ENCODE measurements around the gene PKNOX2.

Gene PKNOX2

GRCh38 chr11:125443767-125444311 lies 279.3 kb downstream of the PKNOX2 start:
- no peak for DNase-seq (ENCODE audit: low spot score)

- no peak for DNase-seq (ENCODE audit: low spot score)
These were observed 281.2 kb downstream of the PKNOX2 start for GRCh38 chr11:125445731-125446130.

DNA sequence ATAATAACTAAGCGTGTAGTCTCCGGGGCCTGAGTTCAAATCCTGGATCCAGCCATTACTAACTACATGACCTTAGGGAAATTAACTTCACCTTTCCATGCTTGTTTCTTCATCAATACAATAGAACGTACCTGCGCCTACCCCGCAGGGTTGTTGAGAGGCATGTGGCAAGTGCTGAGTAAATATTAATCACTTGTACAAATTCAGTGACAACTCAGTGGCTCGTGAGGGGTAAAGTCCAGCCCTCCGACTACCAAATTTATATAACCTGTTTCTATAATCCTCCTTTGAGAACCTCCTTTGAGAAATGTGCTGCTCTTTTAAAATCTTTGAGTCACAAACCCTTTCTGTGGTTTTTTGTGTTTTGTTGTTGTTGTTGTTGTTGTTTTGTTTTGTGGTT lies 281.7 kb downstream of the PKNOX2 start:
- DNase-seq (ENCODE audit: low spot score) = no peak

GRCh38 chr11:125447721-125448120 lies 283.2 kb downstream of the PKNOX2 start:
- no peak for DNase-seq (ENCODE audit: low spot score)

DNA sequence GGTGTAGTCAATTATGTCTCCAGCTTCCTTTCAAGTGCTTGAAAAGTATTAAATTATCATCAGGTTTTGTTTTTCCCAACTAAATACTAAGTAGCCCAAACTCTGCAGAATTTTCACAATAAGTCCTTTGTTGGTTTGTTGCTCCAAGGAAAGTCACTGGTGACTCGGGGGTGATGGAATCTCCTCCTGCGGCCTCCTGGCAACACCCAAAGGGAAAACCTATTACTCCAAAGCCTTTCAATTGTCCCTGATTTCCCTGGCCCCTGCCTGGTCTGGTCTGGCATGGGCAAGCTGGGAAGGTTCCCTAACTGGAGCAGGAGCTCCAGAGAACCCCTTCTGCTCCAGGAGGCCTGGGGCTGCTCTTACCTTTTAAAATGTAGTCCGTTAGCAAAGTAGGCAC lies 283.6 kb downstream of the PKNOX2 start:
- DNase-seq (ENCODE audit: low spot score) = peak; percentile 28

DNA sequence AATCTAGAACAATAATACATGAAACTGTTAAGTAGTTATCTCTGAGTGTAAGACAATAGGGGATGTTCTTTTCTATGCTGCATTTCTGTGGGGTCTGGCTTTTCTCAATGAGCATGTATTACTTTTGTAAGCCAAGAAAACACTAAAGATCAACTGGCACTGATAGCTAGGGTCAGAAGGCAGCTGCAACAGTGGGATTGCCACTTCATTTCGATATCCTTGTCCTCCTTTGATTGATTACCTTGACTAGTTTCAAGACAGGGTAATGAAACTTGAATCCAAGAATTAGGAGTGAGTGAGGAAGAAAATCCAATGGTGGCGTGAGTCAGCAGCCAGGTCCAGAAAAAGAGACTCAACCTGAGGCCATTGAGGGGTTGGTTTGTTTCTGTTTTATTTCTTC lies 285.0 kb downstream of the PKNOX2 start:
- DNase-seq (ENCODE audit: low spot score) = no peak

DNA sequence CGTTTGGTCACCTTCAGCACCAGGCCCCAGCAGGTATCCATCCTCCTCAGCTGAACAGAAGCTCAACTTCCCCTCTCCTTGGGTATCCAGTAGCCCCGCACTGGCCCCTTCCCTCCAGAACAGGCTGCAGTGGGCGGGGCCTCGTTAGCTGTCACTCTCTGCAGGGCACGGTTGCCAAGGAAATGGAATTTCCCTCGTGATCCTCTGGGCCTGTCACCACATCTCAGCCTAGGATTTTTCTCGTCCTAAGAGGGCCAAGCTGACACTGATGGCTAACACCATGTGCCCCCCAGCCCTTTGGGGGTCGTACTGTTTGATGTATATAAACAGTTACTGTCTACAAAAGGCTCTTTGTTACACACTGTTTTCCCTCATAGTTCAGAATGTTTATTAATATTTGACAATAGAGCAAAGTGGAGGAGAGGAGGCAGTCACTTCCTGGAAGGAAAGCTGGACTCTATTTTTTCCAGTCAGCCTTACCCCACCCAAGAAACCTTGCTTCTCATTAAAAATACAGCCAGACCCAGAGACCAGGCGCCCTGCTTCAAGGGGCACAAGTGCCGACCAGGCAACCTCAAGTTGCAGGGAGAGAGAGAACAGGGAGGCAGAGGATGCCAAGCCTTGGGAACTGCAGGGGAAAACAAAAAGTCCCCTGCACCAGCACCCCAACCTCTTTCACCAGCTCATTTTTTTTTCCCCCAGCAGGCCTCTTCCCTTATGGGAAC lies 287.0 kb downstream of the PKNOX2 start:
- no peak for DNase-seq (ENCODE audit: low spot score)

DNA sequence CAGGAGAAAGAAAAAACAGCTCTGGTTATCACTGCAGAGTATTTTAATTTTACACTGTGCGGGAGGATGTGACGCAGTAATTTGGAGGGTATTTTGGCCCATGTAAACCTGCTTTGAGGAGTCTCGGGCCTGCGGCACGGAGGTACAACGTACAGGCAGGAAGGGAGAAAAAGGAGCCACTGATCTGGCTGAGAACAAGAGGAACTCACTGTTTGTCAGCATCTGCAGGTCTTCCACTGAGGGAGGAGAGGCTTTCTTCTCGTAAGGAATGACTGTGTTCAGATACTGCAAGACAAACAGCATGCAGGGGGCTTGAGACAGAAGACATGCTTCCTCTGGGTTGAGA lies 287.5 kb downstream of the PKNOX2 start:
- DNase-seq (ENCODE audit: low spot score) = no peak

DNA sequence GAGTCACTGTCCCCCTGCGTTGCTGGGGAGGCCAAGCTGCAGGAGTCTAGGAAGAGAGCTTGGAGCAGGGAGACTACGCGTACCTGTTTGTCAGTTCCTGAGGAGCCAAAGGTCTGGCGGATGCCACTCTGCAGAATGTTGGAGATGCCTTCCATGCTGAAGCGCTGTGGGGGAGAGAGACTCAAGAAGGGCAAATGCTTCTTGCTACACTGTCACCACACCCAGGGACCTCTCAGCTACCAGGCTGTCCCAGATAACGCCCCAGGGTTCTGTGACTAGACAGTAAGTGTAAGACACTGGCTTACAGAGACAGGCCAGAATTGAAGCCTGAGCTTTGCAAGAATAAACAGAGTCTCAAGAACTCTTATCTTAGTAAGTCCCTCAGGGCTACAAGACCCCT lies 289.5 kb downstream of the PKNOX2 start:
- DNase-seq (ENCODE audit: low spot score) = no peak

DNA sequence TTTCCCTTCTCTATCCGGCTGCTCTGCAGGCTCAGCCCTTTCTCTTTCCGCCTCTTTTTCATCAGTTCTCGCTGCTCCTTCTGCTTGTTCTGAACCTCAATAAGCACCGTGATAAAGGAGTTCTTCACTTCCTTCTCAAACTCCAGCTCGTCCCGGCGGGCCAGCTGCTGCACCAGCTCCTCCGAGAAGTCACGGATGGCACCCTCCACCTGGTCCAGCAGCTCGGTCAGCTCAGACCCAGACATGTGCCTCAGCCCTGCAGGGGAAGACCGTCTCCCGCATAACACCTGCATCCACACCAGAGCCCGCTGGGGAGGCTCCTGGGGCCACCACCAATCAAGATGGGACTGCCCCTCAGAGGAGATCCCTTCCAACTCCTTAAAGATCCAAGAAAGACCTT lies 291.3 kb downstream of the PKNOX2 start:
- DNase-seq (ENCODE audit: low spot score) = no peak

DNA sequence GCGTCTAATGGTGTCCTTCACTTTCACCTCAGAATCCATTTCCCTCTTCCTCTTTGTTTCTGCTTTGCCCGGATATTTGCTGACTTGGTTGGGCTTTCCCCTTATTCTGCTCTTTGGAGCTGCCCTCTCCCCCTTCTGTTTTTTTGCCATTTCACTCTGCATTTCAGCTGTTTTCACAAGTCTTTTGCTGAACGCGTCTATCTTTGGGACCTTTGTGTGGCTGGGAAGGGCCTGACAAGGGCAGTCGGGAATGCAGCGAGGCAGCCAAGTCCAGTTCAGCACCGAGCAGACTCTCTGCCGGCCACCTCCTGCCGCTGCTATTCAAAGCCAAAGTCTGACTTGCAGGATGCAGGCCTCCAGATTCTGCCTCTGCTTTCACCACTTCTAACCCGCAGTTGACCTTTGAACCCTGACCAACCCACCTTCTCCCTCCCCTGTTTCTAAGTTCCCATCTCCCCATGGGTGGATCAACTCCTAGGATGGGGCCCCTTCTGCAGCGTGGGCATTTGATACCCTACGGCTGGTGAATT lies 293.3 kb downstream of the PKNOX2 start:
- no peak for DNase-seq (ENCODE audit: low spot score)

GRCh38 chr11:125460275-125460674 lies 295.7 kb downstream of the PKNOX2 start:
- no peak for DNase-seq (ENCODE audit: low spot score)

DNA sequence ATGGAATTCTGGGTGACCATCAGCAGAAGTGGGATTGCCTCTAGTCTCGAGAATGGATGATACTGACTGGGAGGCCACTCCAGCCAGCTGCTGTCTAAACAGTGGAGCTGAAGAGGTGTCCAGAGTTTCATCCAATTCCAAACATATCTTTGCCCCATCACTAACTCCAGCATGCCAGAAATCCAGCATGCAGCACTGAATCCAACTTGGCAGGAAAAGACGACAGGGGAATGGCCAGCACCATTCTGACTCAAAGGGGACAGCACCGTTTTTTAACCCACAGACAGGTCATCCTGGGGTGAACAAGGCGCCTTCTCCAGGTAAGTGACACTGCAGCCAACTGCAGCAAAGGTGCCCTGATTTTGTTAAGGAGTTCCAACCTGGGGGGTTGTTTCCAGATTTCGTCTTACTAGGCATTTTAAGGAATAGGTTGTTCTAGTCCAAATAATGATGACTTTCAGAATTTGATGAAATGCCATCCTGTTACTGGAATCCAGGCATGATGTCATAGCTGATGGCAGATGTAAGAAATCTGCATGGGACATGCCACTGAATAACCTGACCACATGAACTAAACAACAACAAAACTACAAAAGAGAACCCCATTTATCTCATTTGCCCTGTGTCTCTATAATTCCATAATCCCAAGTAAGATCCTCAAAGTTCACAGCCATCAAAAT lies 299.2 kb downstream of the PKNOX2 start:
- no peak for DNase-seq (ENCODE audit: low spot score)

- no peak for DNase-seq (ENCODE audit: low spot score)
These were observed 299.7 kb downstream of the PKNOX2 start for GRCh38 chr11:125464270-125464662.

DNA sequence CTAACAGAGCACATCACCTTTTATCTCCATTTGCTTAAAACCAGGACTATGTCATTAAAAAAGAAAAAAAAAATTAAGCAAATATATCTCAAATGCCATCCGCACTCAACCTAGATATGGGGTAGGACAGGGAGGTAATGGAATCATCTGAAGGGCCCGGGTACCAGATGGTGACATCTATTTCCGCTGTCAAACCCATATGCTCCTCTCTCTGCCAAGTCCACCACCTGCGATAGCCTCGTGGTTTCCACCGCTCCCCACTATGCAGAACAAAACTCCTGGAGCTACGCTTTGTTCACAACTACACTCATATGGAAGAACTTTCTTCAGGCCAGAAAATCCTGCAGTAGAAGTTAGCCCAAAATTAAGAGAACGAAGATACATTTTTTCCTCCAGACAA lies 300.1 kb downstream of the PKNOX2 start:
- DNase-seq (ENCODE audit: low spot score) = no peak

DNA sequence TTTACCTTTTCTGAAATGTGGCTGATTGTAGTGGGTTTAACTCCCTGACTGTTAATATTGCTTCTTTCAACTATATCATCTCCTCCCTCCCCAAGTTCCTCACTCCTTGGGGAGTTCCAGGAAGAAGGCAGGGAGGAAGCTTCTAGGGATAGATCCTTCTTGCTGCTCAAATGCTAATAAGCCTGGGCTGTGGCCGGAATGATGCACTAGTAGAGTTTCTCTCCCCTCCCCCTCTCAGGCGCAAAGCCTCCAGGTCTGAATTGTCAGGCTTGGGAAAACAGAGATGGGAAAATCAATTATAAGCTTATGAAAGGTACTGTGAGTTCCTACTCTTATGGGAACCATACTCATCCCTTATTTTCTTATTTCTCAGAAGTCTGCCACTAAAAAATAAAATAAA lies 300.7 kb downstream of the PKNOX2 start:
- no peak for DNase-seq (ENCODE audit: low spot score)

DNA sequence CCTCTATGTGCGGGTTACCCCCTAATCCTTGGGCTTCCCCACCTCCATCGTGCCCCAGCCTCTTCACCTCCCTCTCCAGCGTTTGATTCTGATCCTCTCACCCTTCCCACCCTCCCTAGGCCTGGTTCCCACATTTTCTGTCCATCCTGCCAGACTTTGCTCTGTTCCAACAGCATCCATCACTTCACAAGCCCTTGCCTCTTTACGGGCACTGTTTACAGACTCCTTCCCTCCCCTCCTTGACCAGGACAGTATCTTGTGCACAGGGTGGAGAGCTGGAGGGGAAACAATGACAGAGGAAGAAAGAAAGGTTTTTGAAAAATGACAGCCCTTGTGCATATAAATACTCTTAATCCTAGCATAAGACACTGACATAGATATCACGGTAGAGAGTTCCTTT lies 301.1 kb downstream of the PKNOX2 start:
- no peak for DNase-seq (ENCODE audit: low spot score)

DNA sequence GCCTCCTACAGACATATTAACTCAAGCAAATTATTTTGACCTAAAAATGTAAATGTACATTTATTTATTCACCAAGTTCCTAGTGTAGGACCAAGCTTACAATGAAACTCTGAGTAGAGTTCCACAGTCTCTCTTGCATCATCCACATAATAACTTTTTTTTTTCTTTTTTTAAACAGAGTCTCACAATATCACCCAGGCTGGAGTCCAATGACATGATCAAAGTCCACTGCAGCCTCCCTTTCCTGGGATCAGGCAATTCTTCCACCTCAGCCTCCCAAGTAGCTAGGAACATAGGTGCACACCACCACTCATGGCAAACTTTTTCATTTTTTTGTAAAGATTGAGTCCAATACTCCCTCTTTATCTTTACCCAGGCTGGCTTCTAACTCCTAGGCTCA lies 303.5 kb downstream of the PKNOX2 start:
- DNase-seq (ENCODE audit: low spot score) = no peak

DNA sequence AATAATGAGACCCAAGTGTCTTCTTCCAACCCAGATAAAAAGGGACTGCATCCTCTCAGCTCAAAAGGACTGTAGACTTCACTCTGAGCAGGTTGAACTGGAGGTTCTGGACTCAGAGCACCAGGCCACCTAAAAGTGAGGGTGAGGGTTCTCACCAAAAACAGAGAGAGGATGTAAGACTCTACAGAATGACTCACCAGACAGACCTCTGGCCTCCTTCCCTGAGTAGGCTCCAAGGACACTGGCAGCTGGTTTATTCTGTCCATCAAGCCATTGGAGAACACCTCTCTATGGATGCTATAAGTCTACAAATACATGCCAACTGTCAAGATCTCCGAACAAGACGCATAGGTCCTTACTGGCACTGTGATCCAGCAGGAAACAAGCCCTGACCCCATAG lies 304.3 kb downstream of the PKNOX2 start:
- no peak for DNase-seq (ENCODE audit: low spot score)

- DNase-seq (ENCODE audit: low spot score) = no peak
These were observed 305.8 kb downstream of the PKNOX2 start for GRCh38 chr11:125470355-125470754.

GRCh38 chr11:125476721-125477120 lies 312.2 kb downstream of the PKNOX2 start:
- DNase-seq (ENCODE audit: low spot score) = no peak

DNA sequence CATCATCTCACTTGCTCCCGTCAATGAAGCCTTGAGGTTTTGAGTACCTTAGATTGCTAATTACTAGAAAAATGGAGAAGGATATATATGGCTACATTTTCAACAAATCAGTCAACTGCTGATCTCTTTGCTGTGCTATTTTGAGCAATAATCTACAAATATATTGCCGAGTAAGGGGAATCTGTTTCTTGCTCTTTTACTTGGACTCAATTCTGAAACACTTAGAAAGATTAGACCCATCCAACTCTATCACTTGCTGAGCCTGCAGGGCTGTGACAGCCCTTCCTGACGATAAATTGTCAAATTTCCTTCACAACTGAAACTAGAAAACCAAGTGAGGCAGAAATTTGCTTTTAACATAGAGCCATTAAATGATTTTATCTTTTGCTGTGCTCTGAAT lies 314.6 kb downstream of the PKNOX2 start:
- no peak for DNase-seq (ENCODE audit: low spot score)

DNA sequence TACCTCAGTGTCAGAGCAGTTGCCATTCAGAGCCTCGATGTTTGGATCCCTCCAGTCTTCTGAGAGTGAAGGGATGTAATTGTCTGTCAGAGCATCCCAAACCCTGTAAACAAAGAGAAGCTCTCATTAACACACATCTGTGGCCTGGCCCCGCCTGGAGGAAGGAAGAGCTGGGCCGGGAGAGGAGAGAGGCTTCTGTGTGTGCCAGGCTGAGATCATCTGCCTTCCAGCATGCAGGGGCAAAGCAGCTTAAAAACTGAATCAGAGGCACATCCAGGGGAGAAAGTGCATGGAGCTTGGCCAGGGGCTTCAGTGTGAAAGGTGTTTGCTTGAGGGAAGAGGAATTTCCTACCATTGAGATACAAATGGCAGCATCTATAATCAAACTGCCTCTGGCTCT lies 317.0 kb downstream of the PKNOX2 start:
- DNase-seq (ENCODE audit: low spot score) = no peak
